ENCODE data around the gene EXOC2.
A peak's percentile ranks its signal among the peaks of the same experiment; 100 is the strongest.
"Not testable (repeated sequence)": the region's sequence is repeated elsewhere in the genome, so short reads cannot be mapped to it uniquely, and the experiment has no call there.

Gene EXOC2

DNA sequence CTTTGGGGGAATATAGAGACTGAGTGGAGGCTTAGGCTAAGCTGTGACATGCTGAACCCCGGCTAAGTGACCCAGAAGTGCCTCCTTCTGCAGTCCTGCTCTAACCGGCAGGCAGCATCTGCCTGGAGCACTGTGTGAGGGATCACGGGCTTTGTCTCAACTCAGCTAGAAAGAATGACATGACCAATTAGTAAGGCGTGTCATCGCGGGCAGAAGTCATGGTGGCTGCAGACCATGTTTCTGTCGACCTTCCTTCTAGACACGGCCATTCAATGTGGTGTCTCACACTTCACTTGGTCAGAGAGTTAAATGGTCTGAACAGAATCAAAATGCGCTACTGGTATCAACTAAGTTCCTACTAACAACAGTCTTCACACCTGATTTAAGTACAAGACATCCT lies 71.0 kb downstream of the EXOC2 start:
- DNase-seq = no peak

DNA sequence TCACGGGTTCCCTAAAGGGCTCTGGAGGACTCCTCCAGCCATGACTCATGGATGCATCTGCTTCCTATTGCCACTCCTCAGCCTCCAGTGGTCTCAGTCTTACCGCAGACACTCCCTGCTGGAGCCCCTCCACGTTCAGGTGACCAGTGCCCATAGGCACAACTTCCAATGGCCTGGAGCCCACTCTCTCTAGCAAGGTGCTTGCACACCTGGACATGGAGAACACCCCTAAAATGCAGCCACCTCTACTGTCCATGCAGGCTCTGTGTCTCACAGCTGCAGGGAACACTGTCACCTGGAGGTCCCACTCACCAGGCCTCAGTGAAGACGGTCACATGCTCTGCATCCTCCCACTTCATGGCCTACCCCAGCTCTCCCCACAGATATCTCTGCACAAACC lies 72.0 kb downstream of the EXOC2 start:
- no peak for DNase-seq

DNA sequence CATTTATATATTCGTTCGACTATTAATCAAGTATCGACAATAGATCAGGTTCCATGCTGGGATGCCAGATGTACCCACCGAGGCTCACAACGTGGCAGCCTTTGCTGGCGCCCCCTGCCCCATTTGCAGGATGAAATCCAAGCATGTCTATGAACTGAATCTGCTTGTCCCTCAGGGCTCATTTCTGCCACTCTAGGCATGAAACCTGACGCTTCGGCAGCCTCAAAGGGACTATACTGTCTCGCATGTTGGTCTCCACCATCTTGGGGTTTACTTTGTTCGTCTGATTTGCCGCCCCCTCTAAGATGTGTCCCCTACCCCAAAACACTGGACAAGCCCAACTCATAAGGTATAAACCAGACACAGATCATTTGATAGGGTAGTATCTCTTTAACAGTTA lies 72.8 kb downstream of the EXOC2 start:
- no peak for DNase-seq

DNA sequence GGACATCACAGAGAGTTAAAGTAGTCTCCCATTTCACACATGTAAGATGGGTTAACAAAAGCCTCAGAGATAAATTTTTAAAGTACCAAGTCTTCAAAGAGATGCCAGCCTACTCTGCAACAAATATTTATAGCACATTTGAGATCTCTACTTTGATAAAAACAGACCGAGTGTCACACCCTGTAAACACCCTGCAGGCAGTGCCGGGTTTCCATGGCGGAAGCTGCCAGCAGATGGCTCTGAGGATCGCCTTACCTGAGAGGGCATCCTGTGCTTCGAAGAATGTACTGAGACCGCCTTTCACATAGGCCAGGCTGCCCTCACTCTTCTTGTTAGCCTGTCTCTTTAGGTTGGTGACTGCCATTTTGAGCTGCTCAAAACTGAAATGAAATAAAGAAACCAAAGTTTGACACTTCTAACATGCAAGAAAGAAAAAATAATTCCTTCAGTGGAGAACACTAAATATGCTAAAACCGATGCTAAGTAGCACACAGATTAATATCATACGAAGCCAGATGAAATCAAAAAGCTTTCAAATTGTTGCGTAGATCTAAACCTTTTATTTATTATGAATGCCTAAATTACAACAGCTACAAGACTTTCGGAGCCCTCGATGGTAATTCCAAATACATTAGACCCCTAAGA lies 75.4 kb downstream of the EXOC2 start:
- no peak for DNase-seq

DNA sequence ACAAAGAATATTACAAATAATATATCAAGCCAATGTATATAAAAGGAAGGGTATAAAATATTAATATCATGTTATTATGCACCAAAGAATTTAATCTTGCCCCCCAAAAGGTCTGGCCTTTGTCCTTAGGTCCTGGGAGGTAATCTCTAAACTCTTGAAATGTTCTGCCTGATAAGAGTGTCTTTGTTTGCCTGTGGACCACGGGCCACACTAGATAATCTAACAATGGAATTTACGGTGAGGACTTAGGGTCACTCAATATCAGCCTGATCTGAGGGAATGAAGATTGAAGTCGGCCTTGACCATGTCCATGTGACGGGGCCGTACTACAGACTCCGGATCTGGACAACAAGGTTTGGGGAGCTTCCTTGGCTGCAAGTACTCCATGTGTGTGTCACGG lies 79.0 kb downstream of the EXOC2 start:
- no peak for DNase-seq

DNA sequence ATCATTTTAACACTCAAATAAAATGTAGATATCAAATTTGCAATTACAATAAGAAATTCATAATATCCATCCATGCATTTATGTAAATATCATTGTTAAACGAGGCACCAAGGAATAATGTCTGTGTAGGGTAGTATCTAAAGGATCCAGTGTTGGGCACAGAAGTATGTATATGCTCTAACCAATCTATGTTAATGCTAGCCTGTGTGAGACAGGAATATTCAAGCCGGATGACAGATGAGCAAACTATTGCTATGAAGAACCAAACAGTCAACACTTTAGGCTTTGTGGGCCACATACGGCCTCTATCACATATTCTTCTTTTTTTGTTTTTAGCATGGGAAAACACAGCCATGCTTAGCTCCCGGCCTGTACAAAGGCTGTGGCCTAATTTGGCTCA lies 81.0 kb downstream of the EXOC2 start:
- no peak for DNase-seq

DNA sequence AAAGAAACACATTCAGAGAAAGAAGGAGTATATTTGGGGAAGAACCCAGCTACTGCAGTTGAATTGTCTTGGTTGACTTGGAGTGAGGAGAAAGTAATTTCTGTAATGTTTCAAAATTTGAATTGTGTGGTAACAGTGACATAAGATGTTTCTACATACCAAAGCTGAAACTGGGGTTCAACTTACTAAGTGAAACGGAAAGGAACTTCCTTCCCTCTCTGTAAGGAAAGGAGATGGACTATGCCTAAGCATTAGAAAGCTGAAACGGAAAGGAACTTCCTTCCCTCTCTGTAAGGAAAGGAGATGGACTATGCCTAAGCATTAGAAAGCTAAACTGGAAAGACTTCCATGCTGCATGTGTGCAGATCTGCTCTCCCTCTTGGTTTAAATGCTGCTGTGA lies 82.1 kb downstream of the EXOC2 start:
- no peak for DNase-seq

DNA sequence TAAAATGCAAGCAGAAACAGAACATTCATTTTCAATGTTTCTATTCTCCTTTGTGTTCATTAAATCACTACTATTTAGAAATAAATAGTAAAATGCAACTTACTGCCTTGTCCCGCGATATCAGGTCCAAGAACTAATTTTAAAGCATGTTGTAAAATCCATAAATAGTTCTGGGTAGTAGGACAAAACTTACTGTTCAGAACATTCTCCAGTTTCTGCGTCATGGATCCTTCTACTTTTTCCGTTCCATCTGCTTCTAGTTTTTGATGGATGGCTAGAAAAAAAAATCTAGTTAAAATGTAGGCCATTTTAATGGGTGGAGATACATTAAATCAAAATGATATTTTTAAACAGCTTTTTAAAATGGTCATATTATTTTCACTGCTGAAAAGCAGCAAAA lies 83.0 kb downstream of the EXOC2 start:
- no peak for DNase-seq

DNA sequence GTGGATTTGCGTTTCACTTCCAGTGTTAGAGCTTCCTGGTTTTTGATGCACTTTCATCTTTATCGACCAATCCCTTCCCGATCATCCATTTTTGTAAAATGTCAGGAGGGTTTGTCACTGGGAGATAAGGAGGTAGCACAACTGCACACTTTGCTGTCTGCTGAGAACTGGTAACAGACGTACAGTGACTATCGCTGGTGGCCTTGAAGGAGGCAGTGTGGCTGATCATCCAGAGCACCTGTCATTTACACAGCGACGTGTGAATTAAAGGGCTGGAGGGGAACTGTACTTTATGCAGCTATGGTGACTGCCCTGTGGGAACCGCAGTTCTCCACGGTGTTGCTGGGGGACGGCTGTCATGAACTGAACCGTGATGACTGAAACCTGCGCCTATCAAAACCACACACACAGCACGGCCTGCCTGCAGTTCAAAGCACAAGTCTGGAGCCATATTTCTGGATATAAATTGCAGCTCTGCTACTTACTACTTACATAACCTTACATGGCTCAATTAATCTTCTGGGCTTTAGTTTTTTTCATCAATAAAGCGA lies 86.0 kb downstream of the EXOC2 start:
- no peak for DNase-seq

DNA sequence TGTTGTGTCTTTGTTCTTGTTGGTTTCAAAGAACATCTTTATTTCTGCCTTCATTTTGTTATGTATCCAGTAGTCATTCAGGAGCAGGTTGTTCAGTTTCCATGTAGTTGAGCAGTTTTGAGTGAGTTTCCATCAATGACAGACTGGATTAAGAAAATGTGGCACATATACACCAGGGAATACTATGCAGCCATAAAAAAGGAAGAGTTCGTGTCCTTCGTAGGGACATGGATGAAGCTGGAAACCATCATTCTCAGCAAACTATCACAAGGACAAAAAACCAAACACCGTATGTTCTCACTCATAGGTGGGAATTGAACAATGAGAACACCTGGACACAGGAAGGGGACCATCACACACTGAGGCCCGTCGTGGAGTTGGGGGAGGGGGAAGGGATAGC lies 87.0 kb downstream of the EXOC2 start:
- not testable (repeated sequence) for DNase-seq

DNA sequence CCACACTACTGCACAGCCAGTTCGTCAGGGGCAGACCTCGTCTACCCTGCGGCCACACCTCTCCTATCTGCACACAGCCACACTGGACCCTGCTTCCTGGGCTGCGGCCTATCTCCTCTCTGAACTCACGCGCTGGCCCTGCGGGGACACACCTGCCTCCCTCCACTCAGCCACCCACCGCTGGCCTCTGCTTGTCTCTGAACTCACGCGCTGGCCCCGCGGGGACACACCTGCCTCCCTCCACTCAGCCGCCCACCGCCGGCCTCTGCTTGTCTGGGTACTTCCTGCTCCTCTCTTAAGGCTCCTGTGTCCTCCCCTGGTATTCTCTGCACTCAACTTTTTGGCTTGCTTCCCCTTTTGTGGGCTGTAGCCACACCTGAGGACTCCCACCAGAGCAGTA lies 88.4 kb downstream of the EXOC2 start:
- DNase-seq = no peak

DNA sequence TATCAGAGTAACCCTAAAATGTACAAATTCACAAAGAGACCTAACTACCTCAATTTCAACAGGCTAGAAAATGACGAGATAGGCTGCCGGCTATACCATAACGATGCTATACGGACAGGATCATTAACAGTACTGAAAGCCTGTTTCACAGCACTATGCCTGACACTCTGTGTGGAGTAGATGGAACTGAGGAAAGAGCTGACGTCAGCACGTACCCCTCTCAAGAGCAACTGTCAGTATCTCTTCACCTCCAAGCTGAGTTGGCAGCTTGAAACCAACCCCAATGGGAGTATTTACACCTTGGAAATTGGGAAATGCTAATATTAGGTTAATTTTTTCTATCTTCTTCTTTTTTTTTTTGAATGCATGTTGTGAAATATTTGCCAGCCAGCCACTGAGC lies 89.7 kb downstream of the EXOC2 start:
- DNase-seq = no peak

DNA sequence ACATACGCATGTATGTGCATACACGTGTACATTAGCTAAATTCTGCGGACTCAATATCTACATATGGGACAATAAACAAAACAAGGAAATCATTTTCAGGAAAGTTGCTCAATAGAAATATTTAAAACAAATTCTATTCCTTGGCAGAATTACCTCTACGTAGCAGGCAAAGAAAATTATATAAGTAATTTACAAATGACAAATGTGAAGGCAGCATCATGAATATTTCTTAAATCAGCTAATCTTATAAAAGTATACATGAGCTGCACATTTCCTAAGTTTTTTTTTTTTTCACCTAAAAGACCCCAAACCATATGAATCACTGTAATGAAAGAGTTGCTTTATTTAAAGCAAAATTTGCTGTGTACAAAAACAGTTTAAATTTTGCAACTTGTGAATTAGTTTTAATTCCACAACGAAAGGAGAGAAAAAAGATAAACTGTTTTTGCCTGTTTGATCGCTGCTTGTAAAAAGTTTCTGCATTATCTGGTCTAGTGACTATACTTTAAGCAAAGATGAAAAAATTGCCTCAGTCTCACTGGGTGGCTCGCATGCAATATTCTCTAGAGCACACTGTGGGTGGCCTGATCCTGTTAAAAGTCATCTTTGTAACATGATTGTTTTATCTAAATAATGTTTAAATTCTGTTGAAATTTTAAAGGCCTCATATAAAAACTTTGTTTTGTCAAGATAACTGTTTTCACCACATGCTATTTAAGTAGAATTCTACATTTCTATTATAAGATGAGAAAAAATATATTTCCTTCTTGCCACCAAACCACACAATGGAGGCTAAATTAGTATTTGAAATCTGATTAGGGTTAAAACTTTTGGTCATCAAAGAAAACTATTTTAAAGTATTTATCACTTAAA lies 93.1 kb downstream of the EXOC2 start:
- no peak for DNase-seq

DNA sequence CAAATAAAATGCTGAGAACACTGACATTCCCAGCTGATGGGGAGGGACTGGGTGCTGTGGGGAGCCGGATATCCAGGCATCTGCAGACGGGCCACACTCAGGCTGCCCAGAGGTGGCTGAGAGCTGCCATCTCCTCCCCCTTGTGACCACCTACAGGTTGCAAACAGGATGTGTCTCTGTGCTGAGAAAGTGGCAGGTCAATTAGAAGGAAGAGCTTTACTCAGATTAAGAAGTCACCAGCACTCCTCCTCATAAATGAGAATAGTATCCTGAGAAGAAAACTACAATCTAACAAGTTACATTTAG lies 99.1 kb downstream of the EXOC2 start:
- DNase-seq = no peak

DNA sequence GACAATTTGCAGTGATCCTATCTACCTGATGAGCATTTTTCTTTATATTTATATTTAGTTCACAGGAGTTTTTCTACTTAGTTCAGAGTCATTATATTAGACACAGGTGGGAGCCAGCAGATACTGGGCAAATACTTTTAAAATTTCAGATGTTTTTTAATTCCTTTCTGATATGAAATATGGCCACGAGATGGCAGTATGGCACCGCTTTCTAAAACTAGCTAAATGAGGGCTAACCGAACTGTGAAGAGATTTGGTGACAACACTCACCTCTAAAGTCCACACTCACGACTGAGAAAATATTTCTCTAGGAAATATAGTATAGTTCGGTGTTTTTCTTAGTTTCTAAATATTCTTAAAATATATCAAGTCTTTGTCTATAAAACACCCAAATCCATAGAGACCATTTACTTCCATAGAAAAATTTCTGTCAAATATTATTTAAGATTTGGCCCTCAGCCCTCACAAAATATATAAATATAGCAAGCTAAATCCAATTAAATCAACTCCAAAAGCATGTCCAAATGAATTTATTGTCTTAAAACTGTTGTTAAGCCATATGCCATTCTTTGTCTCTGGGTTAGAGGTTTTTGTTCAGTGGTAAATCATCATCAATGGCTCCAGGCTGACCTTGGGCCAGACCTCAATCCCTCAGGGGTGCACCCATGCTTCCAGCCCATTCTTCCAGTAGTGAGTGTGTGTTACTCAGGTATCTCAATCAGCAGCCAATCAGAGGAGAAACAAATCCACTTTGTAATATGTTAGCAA lies 99.6 kb downstream of the EXOC2 start:
- DNase-seq = peak; percentile 2

DNA sequence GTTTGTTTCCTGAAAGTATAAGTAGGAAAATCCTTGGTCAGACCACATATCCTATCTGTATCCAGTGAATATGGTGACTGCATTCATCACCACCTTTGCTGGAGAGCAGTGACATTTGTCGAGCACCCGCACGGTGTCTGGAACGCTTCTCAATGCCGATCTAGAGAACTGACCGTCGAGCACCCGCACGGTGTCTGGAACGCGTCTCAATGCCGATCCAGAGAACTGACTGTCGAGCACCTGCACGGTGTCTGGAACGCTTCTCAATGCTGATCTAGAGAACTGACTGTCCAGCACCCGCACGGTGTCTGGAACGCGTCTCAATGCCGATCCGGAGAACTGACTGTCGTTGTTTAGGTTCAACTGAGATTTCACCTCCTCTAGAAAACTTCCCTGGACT lies 103.8 kb downstream of the EXOC2 start:
- DNase-seq = no peak

DNA sequence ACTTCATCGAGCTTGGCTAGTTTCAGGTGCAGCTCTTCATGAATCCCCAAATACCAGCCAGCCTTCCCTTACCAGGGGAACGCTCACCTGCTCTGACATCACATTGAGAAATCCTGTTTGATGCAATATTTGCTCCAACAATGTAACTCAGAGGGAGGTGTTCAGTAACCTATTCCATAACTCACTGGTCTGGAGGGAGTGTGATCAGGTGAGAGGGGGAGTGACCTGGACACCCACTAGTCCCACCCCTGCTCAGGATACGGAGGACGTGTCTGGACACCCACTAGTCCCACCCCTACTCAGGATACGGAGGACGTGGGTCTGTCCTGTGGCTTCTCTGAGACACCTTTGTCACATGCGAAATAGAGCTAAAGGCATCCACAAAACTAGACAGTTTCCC lies 106.4 kb downstream of the EXOC2 start:
- no peak for DNase-seq

DNA sequence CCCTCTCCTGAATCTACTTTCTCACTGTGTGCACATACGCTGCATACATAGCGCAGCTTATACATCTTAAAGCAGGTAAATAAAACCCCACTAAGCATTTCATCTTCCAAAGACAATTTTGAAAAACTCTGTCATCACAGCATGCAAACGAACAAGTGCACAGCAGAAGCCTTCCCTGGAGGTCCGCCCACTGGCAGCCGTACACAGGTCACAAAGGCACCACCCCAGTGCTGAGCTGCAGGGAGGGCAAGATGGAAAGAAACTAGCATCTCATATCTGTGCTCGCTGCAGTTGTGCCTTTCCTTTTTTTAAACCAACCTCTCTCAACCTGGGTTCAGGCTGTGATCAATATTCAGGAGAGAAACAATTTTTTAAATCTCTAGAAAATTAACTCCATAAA lies 109.3 kb downstream of the EXOC2 start:
- DNase-seq = no peak

DNA sequence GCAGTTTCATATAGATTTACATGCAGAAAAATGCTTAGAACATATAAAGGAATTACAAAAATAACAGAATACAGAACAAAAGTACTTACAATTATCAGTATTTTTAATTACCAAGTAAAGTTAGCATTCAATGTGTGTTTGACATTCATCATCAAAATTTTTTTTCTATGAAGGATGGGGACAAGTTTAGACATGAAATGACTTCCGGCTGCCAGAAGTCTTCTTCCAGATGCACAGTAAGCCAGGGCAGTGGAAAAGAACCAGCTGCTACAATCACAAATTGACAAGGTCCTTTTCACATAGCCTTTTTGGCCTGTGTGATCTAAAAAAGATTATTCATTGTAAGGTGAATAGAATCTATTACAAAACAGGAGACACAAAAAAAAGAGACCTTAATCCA lies 109.8 kb downstream of the EXOC2 start:
- DNase-seq = no peak

DNA sequence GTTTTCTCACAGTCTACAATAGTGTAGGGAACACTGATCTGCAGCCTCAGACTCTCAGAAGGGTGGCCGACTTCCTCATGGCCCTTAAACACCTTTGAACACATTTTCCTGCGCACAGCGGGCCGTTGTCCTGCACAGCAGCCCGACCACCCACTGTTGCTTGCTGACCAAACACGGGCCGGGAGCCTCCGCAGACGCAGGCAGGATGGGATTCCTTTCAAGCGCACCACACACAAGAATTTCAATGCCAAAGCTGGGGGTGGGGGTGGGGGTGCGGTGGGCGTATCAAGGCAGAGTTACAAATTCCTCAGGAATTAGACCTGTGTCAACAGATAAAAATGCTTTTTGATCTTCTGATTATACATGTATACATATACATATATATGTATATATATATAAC lies 110.6 kb downstream of the EXOC2 start:
- DNase-seq = no peak

DNA sequence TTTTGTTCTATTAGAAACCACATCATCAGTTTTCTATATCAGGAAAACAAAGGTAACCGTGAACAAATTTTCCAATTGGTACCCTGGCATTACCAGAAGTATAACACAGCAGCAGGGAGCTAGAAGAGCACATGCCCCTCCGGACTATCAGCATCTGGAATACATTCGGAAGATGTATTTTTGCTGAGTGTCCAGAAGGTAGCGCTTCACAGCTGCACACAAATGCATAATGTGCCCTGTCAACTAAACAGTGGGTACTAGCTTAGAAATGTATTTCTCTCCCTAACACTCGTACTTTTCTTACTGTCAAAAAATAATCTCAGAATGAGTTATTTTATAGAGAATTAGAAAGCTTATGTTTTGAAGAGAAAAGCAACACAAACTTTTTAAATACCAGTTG lies 113.6 kb downstream of the EXOC2 start:
- DNase-seq = no peak

DNA sequence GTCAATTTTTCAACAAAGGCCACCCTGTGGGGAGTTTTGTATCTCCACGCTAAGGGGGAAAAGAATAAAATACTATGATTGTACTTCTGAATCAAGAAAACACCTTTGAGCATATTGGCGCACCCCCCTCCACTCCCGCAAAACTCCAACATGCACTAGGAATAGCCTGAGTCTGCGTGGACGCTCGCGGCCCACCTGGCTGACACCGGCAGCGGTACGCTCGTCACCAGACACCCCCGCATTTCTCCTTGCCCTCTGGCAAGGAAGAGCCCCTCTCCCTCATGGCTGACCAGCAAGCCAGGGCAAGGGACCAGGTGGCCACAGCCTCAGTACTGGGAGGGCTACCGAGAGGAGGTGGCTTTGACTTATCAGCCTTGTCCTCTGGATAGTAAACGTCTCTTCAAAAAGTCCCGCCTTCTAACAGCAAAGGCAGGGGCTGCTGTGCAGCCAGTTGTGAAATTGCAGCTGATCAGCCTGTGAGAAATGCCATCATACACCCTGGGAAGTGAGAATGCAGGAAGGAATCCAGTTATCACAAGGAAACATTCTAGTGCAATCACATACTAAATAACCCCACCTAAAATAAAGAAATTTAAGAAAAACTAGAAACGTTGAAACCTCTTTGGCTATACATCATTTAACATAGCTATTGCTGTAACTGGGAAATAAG lies 120.2 kb downstream of the EXOC2 start:
- no peak for DNase-seq

DNA sequence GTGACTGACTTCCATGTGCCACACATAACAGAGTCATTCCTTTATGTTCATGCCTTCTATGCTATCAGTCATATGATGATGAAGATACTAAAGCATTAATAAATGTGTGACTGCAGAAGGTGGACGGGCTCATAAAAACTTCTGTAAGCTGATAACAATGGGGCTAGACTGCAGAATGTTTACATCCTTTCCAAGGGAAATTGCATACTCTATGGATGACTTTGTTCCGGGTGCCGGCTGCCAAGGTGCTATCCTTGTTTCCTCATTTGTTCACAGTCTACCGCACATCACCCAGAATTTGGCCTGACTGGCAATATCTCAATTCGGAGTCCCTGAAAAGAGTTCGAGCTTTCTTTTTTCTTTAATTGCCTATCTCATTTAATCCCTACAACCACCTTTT lies 121.0 kb downstream of the EXOC2 start:
- no peak for DNase-seq
